Measurements from ENCODE around the gene RAP2B. TPM values are rescaled to one million over a fixed set of nuclear protein-coding genes. Genes with fewer than 3 reads are reported as not detected.

The RAP2B gene
- total RNA-seq, 1 donor, result 22.1 TPM

GRCh38 chr3:153159771-153160397 is 2.1 kb upstream of the RAP2B start:
- DNase-seq (ENCODE audit: low read depth in 2 of 3, low spot score in 2 of 3), result no peak

GRCh38 chr3:153160451-153161137 is 1.4 kb upstream of the RAP2B start:
- peak; percentile 37 to 83 (median 81) for DNase-seq (ENCODE audit: low read depth in 2 of 3, low spot score in 2 of 3)

GRCh38 chr3:153161138-153161713 is 800 bp upstream of the RAP2B start:
- DNase-seq (ENCODE audit: low read depth in 2 of 3, low spot score in 2 of 3), result peak; percentile 70 to 100 (median 98)

DNA sequence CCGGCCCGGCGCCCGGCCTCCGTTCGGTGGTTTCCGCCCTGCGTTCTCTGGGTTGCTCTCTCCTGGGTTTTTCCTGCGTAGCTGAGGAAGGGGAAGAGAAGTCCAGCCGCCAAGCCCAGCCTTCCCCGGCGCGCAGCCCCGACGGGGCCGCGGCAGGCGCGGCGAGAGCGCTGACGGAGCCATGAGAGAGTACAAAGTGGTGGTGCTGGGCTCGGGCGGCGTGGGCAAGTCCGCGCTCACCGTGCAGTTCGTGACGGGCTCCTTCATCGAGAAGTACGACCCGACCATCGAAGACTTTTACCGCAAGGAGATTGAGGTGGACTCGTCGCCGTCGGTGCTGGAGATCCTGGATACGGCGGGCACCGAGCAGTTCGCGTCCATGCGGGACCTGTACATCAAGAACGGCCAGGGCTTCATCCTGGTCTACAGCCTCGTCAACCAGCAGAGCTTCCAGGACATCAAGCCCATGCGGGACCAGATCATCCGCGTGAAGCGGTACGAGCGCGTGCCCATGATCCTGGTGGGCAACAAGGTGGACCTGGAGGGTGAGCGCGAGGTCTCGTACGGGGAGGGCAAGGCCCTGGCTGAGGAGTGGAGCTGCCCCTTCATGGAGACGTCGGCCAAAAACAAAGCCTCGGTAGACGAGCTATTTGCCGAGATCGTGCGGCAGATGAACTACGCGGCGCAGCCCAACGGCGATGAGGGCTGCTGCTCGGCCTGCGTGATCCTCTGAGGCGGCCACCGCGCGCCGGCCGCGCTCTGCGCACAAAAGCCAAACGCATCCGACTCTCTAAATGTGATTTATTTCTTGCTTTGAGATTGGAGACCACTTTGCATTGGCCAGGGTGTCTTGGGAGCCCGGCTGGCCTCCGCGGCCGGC is 727 bp downstream of the RAP2B start:
- peak; percentile 31 to 38 (median 36) for DNase-seq (ENCODE audit: low read depth in 2 of 3, low spot score in 2 of 3)

DNA sequence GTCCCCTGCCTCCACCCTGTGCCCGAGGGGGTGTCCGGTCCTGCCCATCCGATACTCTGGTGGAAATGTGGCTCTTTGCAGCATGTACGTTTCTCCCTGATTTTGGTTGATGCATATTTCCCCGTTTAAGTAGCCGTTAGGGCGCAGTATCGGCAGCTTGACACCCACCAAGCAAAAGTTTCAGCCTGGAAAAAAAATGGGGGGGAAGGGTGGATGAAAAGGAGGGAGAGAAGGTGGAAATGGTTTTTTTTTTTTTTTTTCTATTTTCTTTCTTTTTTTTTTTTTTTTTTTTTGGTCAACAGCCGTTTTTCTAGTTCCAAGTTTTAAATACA is 1.3 kb downstream of the RAP2B start:
- DNase-seq (ENCODE audit: low read depth in 2 of 3, low spot score in 2 of 3), result no peak

DNA sequence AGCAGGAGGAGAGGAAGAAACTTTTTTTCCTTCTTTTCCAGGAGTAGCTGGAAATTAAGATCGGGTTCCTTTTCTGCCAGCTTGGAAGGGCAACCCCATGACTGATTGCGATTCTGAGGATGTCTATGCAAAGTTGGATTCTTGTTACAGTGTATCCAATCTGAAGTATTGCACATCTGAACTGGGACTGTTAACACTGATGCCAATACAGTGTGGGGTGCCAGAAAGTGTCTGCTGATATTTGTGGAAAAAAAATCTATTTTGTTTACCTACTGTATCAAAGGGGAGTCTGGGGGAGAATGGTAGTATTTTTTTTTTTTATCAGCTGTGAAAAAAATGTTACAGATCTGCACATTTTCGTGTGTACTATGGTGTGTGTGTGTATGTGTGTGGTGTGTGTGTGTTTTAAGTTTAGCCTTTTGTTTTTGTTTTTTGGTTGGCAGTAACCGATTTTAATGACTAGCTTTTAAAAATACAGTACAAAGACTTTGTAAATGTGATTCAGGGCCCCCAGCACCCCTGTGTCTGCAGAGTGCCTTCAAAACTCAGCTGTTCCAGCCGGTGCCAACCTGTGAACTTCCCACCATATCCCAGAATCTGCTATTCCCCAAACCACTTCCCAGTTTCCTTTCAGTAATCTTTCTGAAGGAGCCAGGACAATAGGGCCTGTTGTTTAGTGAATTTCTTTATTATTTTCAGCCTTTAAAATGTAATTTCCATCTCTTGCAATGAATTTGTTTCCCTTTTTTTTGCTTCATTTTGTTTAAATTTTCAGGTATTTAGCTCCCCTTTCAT is 1.9 kb downstream of the RAP2B start:
- DNase-seq (ENCODE audit: low read depth in 2 of 3, low spot score in 2 of 3), result no peak

DNA sequence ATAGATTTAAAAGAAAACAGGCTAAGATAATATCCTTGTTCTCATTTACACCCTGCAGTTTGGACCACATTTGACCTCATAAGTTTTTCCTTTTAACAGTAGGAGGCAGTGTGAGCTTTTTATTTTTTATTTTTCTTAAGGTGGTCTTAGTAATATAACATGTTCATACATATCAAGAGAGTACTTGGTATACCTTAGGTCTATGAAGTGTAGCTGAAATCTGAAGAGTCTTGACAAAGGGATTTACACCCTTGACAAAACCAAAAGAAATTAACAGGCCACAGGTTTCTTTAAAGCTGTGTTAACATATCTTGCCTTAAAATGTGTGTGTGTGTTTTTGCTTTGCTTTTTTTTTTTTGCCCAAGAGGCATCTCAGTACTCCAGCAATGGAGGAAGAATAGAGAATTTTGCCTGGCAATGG is 3.2 kb downstream of the RAP2B start:
- DNase-seq (ENCODE audit: low read depth in 2 of 3, low spot score in 2 of 3), result peak in 2 of 3 donors; percentile 55 to 79

DNA sequence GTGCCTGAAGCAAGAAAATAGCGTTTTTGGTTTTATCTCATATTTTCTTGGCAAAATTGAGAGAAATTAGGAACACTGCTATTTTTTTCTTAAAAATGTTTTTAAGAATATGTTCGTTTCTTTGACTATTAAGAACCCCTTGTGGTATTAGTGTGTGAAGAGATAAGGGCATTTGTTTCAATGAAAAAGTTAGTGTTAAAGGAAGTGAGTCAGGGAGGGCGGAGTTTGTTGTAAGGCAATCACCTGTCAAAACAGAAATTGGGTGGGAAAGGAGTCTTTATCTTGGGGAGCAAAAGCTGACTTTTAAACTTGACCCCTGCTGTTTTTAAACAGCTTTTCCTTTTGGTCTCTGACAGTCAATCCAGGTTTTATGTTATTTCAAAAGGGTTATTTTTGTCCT is 4.2 kb downstream of the RAP2B start:
- peak in 2 of 3 donors; percentile 81 to 83 for DNase-seq (ENCODE audit: low read depth in 2 of 3, low spot score in 2 of 3)

DNA sequence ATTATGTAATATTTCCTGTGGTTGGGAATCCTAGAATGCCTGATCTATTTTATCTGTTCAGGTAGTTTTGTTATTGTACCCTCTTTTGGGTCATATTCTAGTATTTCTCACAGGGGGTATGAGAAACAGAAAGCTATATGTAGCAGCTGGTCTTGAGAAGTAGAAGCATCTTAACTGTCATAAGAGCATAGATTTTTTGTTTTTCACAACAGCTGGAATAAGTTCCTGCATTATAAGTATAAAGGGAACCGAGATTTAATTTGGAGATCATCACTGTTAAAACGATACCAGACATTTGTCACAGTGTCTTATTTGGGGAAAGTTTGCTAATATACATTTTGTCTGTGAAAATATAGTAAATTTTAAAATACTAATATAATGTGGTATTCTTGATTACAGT is 4.8 kb downstream of the RAP2B start:
- no peak for DNase-seq (ENCODE audit: low read depth in 2 of 3, low spot score in 2 of 3)

DNA sequence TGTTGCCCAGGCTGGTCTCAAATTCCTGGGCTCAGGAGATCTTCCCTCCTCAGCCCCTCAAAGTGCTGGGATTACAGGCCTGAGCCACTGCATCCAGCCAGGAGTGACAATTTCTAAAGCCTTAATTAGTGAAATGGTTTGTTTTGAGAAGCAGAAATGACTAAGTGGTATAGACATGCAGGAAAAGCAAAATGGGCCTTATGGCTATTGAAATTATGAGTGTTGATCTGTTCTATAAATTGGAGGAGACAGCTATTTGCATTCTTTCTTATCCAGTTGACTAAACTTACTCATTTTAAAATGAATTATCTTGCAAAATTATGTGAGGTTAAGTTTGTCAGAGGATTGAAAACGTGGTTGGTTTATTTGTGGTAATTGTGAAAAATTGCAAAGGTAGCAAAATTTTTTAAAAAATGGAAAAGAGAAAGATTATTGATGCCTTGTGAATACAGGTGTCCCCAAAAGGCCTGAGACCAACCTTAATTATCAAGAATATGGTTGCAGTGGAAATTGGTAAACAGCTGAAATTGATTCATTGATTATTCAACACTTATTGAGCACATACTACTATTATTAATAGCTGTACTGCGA is 7.9 kb downstream of the RAP2B start:
- no peak for DNase-seq (ENCODE audit: low read depth in 2 of 3, low spot score in 2 of 3)

DNA sequence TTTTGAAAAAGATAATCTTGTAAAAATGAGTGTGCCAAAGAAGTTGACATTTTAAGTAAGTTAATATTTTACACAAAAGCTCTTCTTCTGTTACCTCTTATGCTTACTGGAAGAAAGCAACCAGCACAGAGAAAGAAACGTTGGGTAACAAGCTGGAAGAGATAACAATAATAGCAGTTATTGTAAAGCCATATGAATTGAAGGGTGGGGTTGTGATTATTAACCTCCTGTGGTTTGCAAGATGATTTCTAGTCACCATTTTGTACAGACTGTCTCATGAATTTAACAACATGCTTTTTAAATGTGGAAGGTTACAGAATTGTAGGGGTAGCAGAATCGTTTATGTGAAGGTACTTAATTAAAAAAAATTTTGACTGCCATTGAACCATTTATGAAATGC is 9.2 kb downstream of the RAP2B start:
- no peak for DNase-seq (ENCODE audit: low read depth in 2 of 3, low spot score in 2 of 3)

GRCh38 chr3:153171918-153172317 is 9.9 kb downstream of the RAP2B start:
- no peak for DNase-seq (ENCODE audit: low read depth in 2 of 3, low spot score in 2 of 3)

GRCh38 chr3:153172796-153173757 is 11.1 kb downstream of the RAP2B start:
- no peak for DNase-seq (ENCODE audit: low read depth in 2 of 3, low spot score in 2 of 3)

- DNase-seq (ENCODE audit: low read depth in 2 of 3, low spot score in 2 of 3), result peak in 1 of 3 donors; percentile 23
Observed at GRCh38 chr3:153173758-153174516, 11.9 kb downstream of the RAP2B start.

DNA sequence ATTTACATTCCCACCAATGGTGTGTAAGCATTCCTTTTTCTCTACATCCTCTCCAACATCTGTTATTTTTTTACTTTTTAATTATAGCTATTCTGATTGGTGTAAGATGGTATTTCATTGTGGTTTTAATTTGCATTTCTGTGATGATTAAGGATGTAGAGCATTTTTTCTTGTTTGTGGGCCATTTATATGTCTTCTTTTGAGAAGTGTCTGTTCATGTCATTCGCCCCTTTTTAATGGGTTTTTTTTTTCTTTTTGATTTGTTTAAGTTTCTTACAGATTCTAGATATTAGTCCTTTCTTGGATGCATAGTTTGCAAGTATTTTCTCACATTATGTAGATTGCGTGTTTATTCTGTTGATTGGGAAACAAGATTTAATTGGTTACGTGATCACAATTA is 14.2 kb downstream of the RAP2B start:
- DNase-seq (ENCODE audit: low read depth in 2 of 3, low spot score in 2 of 3), result no peak

DNA sequence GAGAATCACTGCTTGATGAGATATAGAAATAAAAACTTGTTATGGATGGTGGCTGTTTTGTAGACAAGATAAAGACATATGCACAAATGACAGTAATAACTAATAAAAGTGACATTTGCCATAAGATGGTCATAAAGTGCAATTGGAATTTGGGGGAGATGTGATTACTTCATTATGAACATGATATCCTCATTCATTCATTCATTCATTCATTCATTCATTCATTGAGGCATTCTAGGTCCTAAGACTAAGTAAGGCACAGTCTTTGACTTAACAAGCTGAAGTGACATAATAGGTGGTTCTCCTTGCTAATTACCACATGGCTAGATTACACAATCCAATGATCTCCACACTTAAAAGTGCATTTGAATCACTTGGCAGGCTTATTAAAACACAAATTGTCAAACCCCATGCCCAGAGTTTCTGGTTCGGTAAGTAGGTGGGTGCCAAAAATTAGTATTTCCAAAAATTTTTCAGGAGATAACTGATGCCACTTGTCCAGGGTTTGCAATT is 18.9 kb downstream of the RAP2B start:
- DNase-seq (ENCODE audit: low read depth in 2 of 3, low spot score in 2 of 3), result no peak

- no peak for DNase-seq (ENCODE audit: low read depth in 2 of 3, low spot score in 2 of 3)
Observed at GRCh38 chr3:153182501-153183293, 20.7 kb downstream of the RAP2B start.
